ENCODE measurements around the gene CACNA2D4.

The CACNA2D4 gene

GRCh38 chr12:1815814-1816729 is 102.4 kb downstream of the CACNA2D4 start:
- DNase-seq (ENCODE audit: low read depth): no peak

GRCh38 chr12:1815108-1815507 is 103.3 kb downstream of the CACNA2D4 start:
- DNase-seq (ENCODE audit: low read depth): no peak

GRCh38 chr12:1814266-1814665 is 104.2 kb downstream of the CACNA2D4 start:
- no peak for DNase-seq (ENCODE audit: low read depth)

- no peak for DNase-seq (ENCODE audit: low read depth)
Observed at GRCh38 chr12:1812650-1813302, 105.7 kb downstream of the CACNA2D4 start.

- no peak for DNase-seq (ENCODE audit: low read depth)
Observed at GRCh38 chr12:1811948-1812291, 106.5 kb downstream of the CACNA2D4 start.

- DNase-seq (ENCODE audit: low read depth): peak; percentile 25
Observed at GRCh38 chr12:1811281-1811947, 107.0 kb downstream of the CACNA2D4 start.

- DNase-seq (ENCODE audit: low read depth): no peak
Observed at GRCh38 chr12:1810931-1811280, 107.5 kb downstream of the CACNA2D4 start.

- no peak for DNase-seq (ENCODE audit: low read depth)
Observed at GRCh38 chr12:1810201-1810930, 108.1 kb downstream of the CACNA2D4 start.

GRCh38 chr12:1809591-1810190 is 108.8 kb downstream of the CACNA2D4 start:
- no peak for DNase-seq (ENCODE audit: low read depth)

- DNase-seq (ENCODE audit: low read depth): no peak
Observed at GRCh38 chr12:1808798-1809480, 109.5 kb downstream of the CACNA2D4 start.

GRCh38 chr12:1808036-1808797 is 110.2 kb downstream of the CACNA2D4 start:
- no peak for DNase-seq (ENCODE audit: low read depth)

- DNase-seq (ENCODE audit: low read depth): no peak
Observed at GRCh38 chr12:1807087-1807860, 111.2 kb downstream of the CACNA2D4 start.

- DNase-seq (ENCODE audit: low read depth): no peak
Observed at GRCh38 chr12:1806301-1807086, 112.0 kb downstream of the CACNA2D4 start.

GRCh38 chr12:1805441-1806081 is 112.9 kb downstream of the CACNA2D4 start:
- no peak for DNase-seq (ENCODE audit: low read depth)

GRCh38 chr12:1804545-1805332 is 113.7 kb downstream of the CACNA2D4 start:
- peak; percentile 73 for DNase-seq (ENCODE audit: low read depth)

- DNase-seq (ENCODE audit: low read depth): no peak
Observed at GRCh38 chr12:1803736-1804135, 114.7 kb downstream of the CACNA2D4 start.

GRCh38 chr12:1801303-1801975 is 117.0 kb downstream of the CACNA2D4 start:
- DNase-seq (ENCODE audit: low read depth): no peak
